Loucy (cell line): ENCODE results near the gene IER3.
"Not testable (repeated sequence)": the region's sequence is repeated elsewhere in the genome, so short reads cannot be mapped to it uniquely, and the experiment has no call there.

Experiments used
- H2AFZ ChIP-seq: fragments of 200-600 bp; sonication (generic); 2 replicates; pipeline ENCODE4 v1.6.0; 2016; ENCODE audit warnings: antibody characterized with exemption, mild to moderate bottlenecking, low read length, moderate library complexity
- H3F3A ChIP-seq: fragments of 200-600 bp; 2 replicates; pipeline ENCODE4 v1.6.0; 2016; ENCODE audit warnings: antibody characterized with exemption, low read depth, mild to moderate bottlenecking
- H3K27me3 ChIP-seq: fragments of 200-600 bp; sonication (generic); 2 replicates; pipeline ENCODE4 v1.6.1; 2014; ENCODE audit warnings: low read length, mild to moderate bottlenecking; ENCODE audit not compliant: insufficient read depth, poor library complexity, severe bottlenecking
- H3K36me3 ChIP-seq: fragments of 200-600 bp; sonication (generic); 2 replicates; pipeline ENCODE4 v1.6.1; 2016; ENCODE audit warnings: low read length; ENCODE audit not compliant: insufficient read depth
- H3K4me1 ChIP-seq: fragments of 200-600 bp; sonication (generic); 2 replicates; pipeline ENCODE4 v1.5.1; 2014; ENCODE audit warnings: low read length, mild to moderate bottlenecking; ENCODE audit not compliant: insufficient read depth, poor library complexity, severe bottlenecking
- H3K4me2 ChIP-seq: fragments of 200-600 bp; sonication (generic); 2 replicates; pipeline ENCODE4 v1.6.0; 2014; ENCODE audit warnings: antibody characterized with exemption, low read length, low read depth, mild to moderate bottlenecking; ENCODE audit not compliant: poor library complexity, severe bottlenecking
- H3K4me3 ChIP-seq: fragments of 200-600 bp; sonication (generic); 2 replicates; pipeline ENCODE4 v1.5.1; 2014; ENCODE audit warnings: low read length, mild to moderate bottlenecking, mixed read lengths; ENCODE audit not compliant: poor library complexity, severe bottlenecking
- H3K79me2 ChIP-seq: fragments of 200-600 bp; sonication (generic); 2 replicates; pipeline ENCODE4 v1.6.1; 2014; ENCODE audit warnings: low read length; ENCODE audit not compliant: insufficient read depth
- H3K9ac ChIP-seq: fragments of 200-600 bp; sonication (generic); 2 replicates; pipeline ENCODE4 v1.6.0; 2014; ENCODE audit warnings: mild to moderate bottlenecking, low read depth, low read length, moderate library complexity; ENCODE audit not compliant: poor library complexity, severe bottlenecking
- H3K9me2 ChIP-seq: fragments of 200-600 bp; sonication (generic); replicated peaks from 2 replicates; pipeline ENCODE4 v1.6.1; 2016; ENCODE audit warnings: low read depth, low read length, mixed read lengths
- H3K9me3 ChIP-seq: fragments of 200-600 bp; sonication (generic); 2 replicates; pipeline ENCODE4 v1.6.1; 2014; ENCODE audit warnings: mild to moderate bottlenecking, antibody characterized with exemption, low read length, low read depth; ENCODE audit not compliant: insufficient read depth
- H4K20me1 ChIP-seq: fragments of 200-600 bp; sonication (generic); 2 replicates; pipeline ENCODE4 v1.6.0; 2014; ENCODE audit warnings: antibody characterized with exemption, low read length, mild to moderate bottlenecking; ENCODE audit not compliant: insufficient read depth, poor library complexity, severe bottlenecking
- CTCF ChIP-seq: fragments of 200-600 bp; sonication (generic); conservative IDR thresholded peaks from 2 replicates; pipeline ENCODE4 v1.5.1; 2014; ENCODE audit warnings: mild to moderate bottlenecking, antibody characterized with exemption, low read length
- EZH2phosphoT487 ChIP-seq: fragments of 200-600 bp; IDR thresholded peaks from 2 replicates; pipeline ENCODE4 v1.6.1; 2018; ENCODE audit warnings: antibody characterized with exemption, mild to moderate bottlenecking, moderate library complexity, borderline replicate concordance

The IER3 gene

GRCh38 chr6:30760549-30760948 is 16.2 kb upstream of the IER3 start:
- Histone ChIP-seq H3K4me3 (no peak overlapping the region), H3K9ac (no peak overlapping the region), H3K9me2 (no peaks in the 10 kb centered on the region), H3K79me2 (no peaks in the 10 kb centered on the region), H3K4me2 (no peak overlapping the region), H4K20me1 (no peaks in the 10 kb centered on the region), H3K9me3 (no peaks in the 10 kb centered on the region), H2AFZ (no peak overlapping the region), H3K36me3 (no peaks in the 10 kb centered on the region), H3K4me1 (peaks cover 11% of the 10 kb centered on the region), H3F3A (no peaks in the 10 kb centered on the region), H3K27me3 (no peaks in the 10 kb centered on the region)
- no peak for TF ChIP-seq EZH2phosphoT487
- TF ChIP-seq CTCF = no peak

GRCh38 chr6:30759575-30760239 is 15.4 kb upstream of the IER3 start:
- H3K27me3 ChIP-seq = no peaks in the 10 kb centered on the region
- no peaks in the 10 kb centered on the region for H3K36me3 ChIP-seq
- H3K9ac ChIP-seq = no peak overlapping the region
- no peak overlapping the region for H2AFZ ChIP-seq
- no peak overlapping the region for H3K4me2 ChIP-seq
- H3F3A ChIP-seq = no peaks in the 10 kb centered on the region
- H3K4me3 ChIP-seq = no peak overlapping the region
- H3K9me3 ChIP-seq = no peaks in the 10 kb centered on the region
- peaks cover 11% of the 10 kb centered on the region for H3K4me1 ChIP-seq
- no peaks in the 10 kb centered on the region for H4K20me1 ChIP-seq
- no peak for TF ChIP-seq EZH2phosphoT487
- TF ChIP-seq CTCF = no peak
- no peaks in the 10 kb centered on the region for H3K79me2 ChIP-seq
- H3K9me2 ChIP-seq = no peaks in the 10 kb centered on the region

- Histone ChIP-seq H3K9me3 (no peaks in the 10 kb centered on the region), H4K20me1 (no peaks in the 10 kb centered on the region), H3K9ac (no peak overlapping the region), H3K4me3 (no peak overlapping the region), H3K9me2 (no peaks in the 10 kb centered on the region), H3F3A (no peaks in the 10 kb centered on the region), H3K79me2 (no peaks in the 10 kb centered on the region), H3K27me3 (no peaks in the 10 kb centered on the region), H3K4me1 (no peaks in the 10 kb centered on the region), H3K4me2 (no peak overlapping the region), H2AFZ (no peak overlapping the region), H3K36me3 (no peaks in the 10 kb centered on the region)
- TF ChIP-seq EZH2phosphoT487 (no peak), CTCF (no peak)
Observed at GRCh38 chr6:30757261-30757904, 13.0 kb upstream of the IER3 start.

GRCh38 chr6:30756405-30757003 is 12.2 kb upstream of the IER3 start:
- H3K9me2 ChIP-seq, H3K79me2 ChIP-seq, H3K9me3 ChIP-seq, H3K27me3 ChIP-seq, H3F3A ChIP-seq, H3K4me2 ChIP-seq, H2AFZ ChIP-seq, H3K4me1 ChIP-seq, H4K20me1 ChIP-seq, H3K36me3 ChIP-seq, H3K9ac ChIP-seq, H3K4me3 ChIP-seq: not testable (repeated sequence)
